K562 (cell line): Measurements from ENCODE around the gene ITGB2. TPM values are rescaled to one million over a fixed set of nuclear protein-coding genes. Genes with fewer than 3 reads are reported as not detected.

Experiments
- ATAC-seq: fragments of 200-7000 bp; cut with Tn5 transposase; 3 replicates; pipeline ENCODE4 v1.9.1; 2020; ENCODE audit warnings: moderate library complexity
- BruUV-seq: library from RNA; stranded (reverse); fragments of 400-500 nt; replicated peaks from 2 replicates; lab custom pipeline; 2021; lab: Mats Ljungman, UMichigan
- CTCF ChIA-PET: fragments of 300-600 bp; formaldehyde crosslinking; extraction: SDS; loops from one replicate; lab custom pipeline; 2021; ENCODE audit warnings: low intra/inter-chr PET ratio; lab: Yijun Ruan, JAX
- POLR2A ChIA-PET: fragments of 300-600, 350-650 bp; sonication (Branson Sonifier 250); formaldehyde crosslinking; extraction: SDS; loops from one replicate; lab custom pipeline; 2021; ENCODE audit warnings: antibody characterized with exemption, inconsistent platforms; lab: Yijun Ruan, JAX
- DNase-seq, 4 experiments: peaks; one replicate each; pipeline versions ENCODE4 v3.0.0 to v3.0.0-alpha.2; 2011 to 2018; ENCODE audit warnings: low spot score in 3 of 4, mixed read lengths in 3 of 4; ENCODE audit errors: extremely low read depth in 1 of 4
- FAIRE-seq: peaks from 2 replicates; lab custom pipeline; 2011; peaks lifted over from hg19 to GRCh38; lab: Jason Lieb, UNC
- H2AFZ ChIP-seq: 2 replicates; pipeline ENCODE4 v1.6.0; 2011; ENCODE audit warnings: low read depth, low read length, control low read depth, inconsistent platforms
- H3K27ac ChIP-seq: fragments of 200-600 bp; 3 replicates; pipeline ENCODE4 v1.8.0; 2011; ENCODE audit warnings: low read depth, mild to moderate bottlenecking, control low read depth, inconsistent platforms, low read length, moderate library complexity, mixed read lengths; ENCODE audit errors: extremely low read depth
- H3K27me3 ChIP-seq, 2 experiments: fragments of 300-600 bp in 1 of 2; 2 replicates in 1 of 2; 3 replicates in 1 of 2; pipeline versions ENCODE4 v1.6.0 to v1.8.0; 2011; ENCODE audit warnings: inconsistent platforms in 2 of 2, low read length in 2 of 2, mild to moderate bottlenecking in 1 of 2, mixed read lengths in 1 of 2, moderate library complexity in 1 of 2; ENCODE audit not compliant: control insufficient read depth in 2 of 2, insufficient read depth in 2 of 2
- H3K36me3 ChIP-seq: fragments of 300-600 bp; 3 replicates; pipeline ENCODE4 v1.8.0; 2011; ENCODE audit warnings: mild to moderate bottlenecking, low read length, inconsistent platforms; ENCODE audit not compliant: control insufficient read depth, insufficient read depth
- H3K4me1 ChIP-seq, 2 experiments: fragments of 200-600 bp in 1 of 2; replicated peaks in 1 of 2; 2 replicates in 1 of 2; 3 replicates in 1 of 2; pipeline versions ENCODE4 v1.5.1 to v1.8.0; 2011; ENCODE audit warnings: inconsistent platforms in 2 of 2, low read length in 2 of 2, mild to moderate bottlenecking in 1 of 2, mixed read lengths in 1 of 2, moderate library complexity in 1 of 2; ENCODE audit not compliant: control insufficient read depth in 2 of 2, insufficient read depth in 2 of 2
- H3K4me2 ChIP-seq: 2 replicates; pipeline ENCODE4 v1.6.1; 2011; ENCODE audit warnings: low read length, control low read depth, inconsistent platforms, mixed read lengths; ENCODE audit not compliant: insufficient read depth
- H3K4me3 ChIP-seq: fragments of 200-600 bp; sonication (generic), shearing (Covaris generic); 2 replicates; pipeline ENCODE4 v1.5.1; 2016; ENCODE audit warnings: control low read depth, inconsistent platforms
- H3K79me2 ChIP-seq: fragments of 200-600 bp; 3 replicates; pipeline ENCODE4 v1.8.0; 2011; ENCODE audit warnings: low read length, inconsistent platforms; ENCODE audit not compliant: control insufficient read depth, insufficient read depth
- H3K9ac ChIP-seq, 2 experiments: 2 replicates each; pipeline versions ENCODE4 v1.6.0 to v1.6.1; 2011; ENCODE audit warnings: low read depth in 2 of 2, low read length in 2 of 2, control low read depth in 1 of 2, inconsistent platforms in 1 of 2, mild to moderate bottlenecking in 1 of 2, mixed read lengths in 1 of 2; ENCODE audit not compliant: insufficient read depth in 1 of 2
- H3K9me1 ChIP-seq: one replicate; pipeline ENCODE4 v1.6.0; 2011; ENCODE audit warnings: inconsistent platforms, mild to moderate bottlenecking, low read length, moderate library complexity; ENCODE audit not compliant: control insufficient read depth, insufficient read depth
- H3K9me3 ChIP-seq: replicated peaks from 2 replicates; pipeline ENCODE4 v1.5.1; 2011; ENCODE audit warnings: low read depth, low read length, inconsistent platforms; ENCODE audit not compliant: control insufficient read depth, insufficient read depth
- H4K20me1 ChIP-seq: replicated peaks from 2 replicates; pipeline ENCODE4 v1.6.1; 2011; ENCODE audit warnings: low read length, inconsistent platforms, mixed read lengths; ENCODE audit not compliant: control insufficient read depth, insufficient read depth
- ELF2 ChIP-seq: fragments of 250-450 bp; sonication (Bioruptor Pico); IDR thresholded peaks from 2 replicates; pipeline ENCODE4 v1.5.0; 2021; ENCODE audit warnings: mild to moderate bottlenecking
- ETS2 ChIP-seq: IDR thresholded peaks from 2 replicates; pipeline ENCODE4 v1.6.1; 2016; ENCODE audit warnings: borderline replicate concordance, missing genetic modification characterization, mild to moderate bottlenecking, moderate library complexity, missing compliant biosample characterization; ENCODE audit not compliant: poor library complexity, severe bottlenecking
- NCOA2 ChIP-seq, 2 experiments: fragments of 450-650 bp; IDR thresholded peaks; 2 replicates each; pipeline ENCODE4 v1.6.1; 2018; ENCODE audit warnings: mild to moderate bottlenecking in 2 of 2, moderate library complexity in 1 of 2; ENCODE audit not compliant: partially characterized antibody in 2 of 2
- SMAD2 ChIP-seq: fragments of 150-350 bp; IDR thresholded peaks from 2 replicates; pipeline ENCODE4 v1.6.1; 2014; ENCODE audit warnings: low read depth, mild to moderate bottlenecking, low read length
- TAL1 ChIP-seq: fragments of 450-650 bp; IDR thresholded peaks from 2 replicates; pipeline ENCODE4 v1.6.1; 2016; ENCODE audit warnings: mild to moderate bottlenecking
- WHSC1 ChIP-seq: IDR thresholded peaks from one replicate; pipeline ENCODE4 v1.6.1; 2012; ENCODE audit warnings: low read length, control low read depth, inconsistent platforms
- YBX1 ChIP-seq: fragments of 450-650 bp; IDR thresholded peaks from 2 replicates; pipeline ENCODE4 v1.7.1; 2016; ENCODE audit warnings: mild to moderate bottlenecking
- ZNF766 ChIP-seq: fragments of 200-800 bp; sonication (Bioruptor generic); conservative IDR thresholded peaks from 2 replicates; pipeline ENCODE4 v1.6.1; 2016; ENCODE audit warnings: missing genetic modification characterization, missing compliant biosample characterization
- WGBS: fragments of 100-300 bp; shearing (Covaris generic); methylation state at CpG from one replicate; pipeline ENCODE4 v1.1.6; 2016; ENCODE audit warnings: low coverage, mixed read lengths; ENCODE audit not compliant: insufficient coverage; ENCODE audit errors: missing lambda C conversion rate; 5-methylcytosine and 5-hydroxymethylcytosine counted together
- in situ Hi-C: fragments of 300-500 bp; cut with MboI; formaldehyde crosslinking; loops from 4 replicates; pipeline ENCODE4 v1.15.0; 2018; ENCODE audit warnings: inconsistent platforms, mixed read lengths
- intact Hi-C: fragments of 100-400 bp; cut with micrococcal nuclease; formaldehyde crosslinking; loops from 2 replicates; pipeline ENCODE4 v1.14.2; 2022
- polyA plus RNA-seq, 8 experiments: library from polyadenylated mRNA; depleted of rRNA in 4 of 8; stranded (reverse) in 5 of 8; unstranded in 3 of 8; fragments of >200 nt; fragmentation: Nextera tagmentation in 2 of 8; fragmentation: Illumina TruSeq in 1 of 8; extraction: Ambion mirVana in 2 of 8; extraction: Trizol in 1 of 8; gene quantifications; 2 replicates each; pipeline versions ENCODE4 v1.2.1 to v1.2.3, GENCODE V29; 2011 to 2014; ENCODE audit warnings: inconsistent platforms in 1 of 8, missing spikeins in 1 of 8
- total RNA-seq, 7 experiments: library from RNA; depleted of rRNA in 6 of 7; stranded (reverse); fragments of >200 nt in 6 of 7; fragmentation: Illumina TruSeq in 2 of 7; extraction: Trizol in 2 of 7; gene quantifications; 2 replicates each; pipeline versions ENCODE4 v1.2.1 to v1.2.3, GENCODE V29; 2011 to 2021; ENCODE audit warnings: low replicate concordance in 1 of 7
- TF ChIP-seq, protein P1 (sequence below): fragments of 450-650 bp; formaldehyde crosslinking; IDR thresholded peaks from 2 replicates; pipeline ENCODE4 v1.4.0; 2020; ENCODE audit warnings: mild to moderate bottlenecking, moderate library complexity
- TF ChIP-seq, protein P2 (sequence below): fragments of 450-650 bp; conservative IDR thresholded peaks from 2 replicates; pipeline ENCODE4 v1.6.1; 2016; ENCODE audit warnings: missing genetic modification characterization, low read depth, mild to moderate bottlenecking, missing compliant biosample characterization, moderate library complexity
- TF ChIP-seq, protein P3 (sequence below), 2 experiments: fragments of 450-650 bp in 1 of 2; sonication (generic) in 1 of 2; formaldehyde crosslinking in 1 of 2; IDR thresholded peaks in 1 of 2; conservative IDR thresholded peaks in 1 of 2; 2 replicates each; pipeline versions ENCODE4 v1.6.1 to v1.8.1; 2016 to 2023; ENCODE audit warnings: mild to moderate bottlenecking in 2 of 2, moderate library complexity in 2 of 2, inconsistent platforms in 1 of 2, missing genetic modification reagents in 1 of 2
- TF ChIP-seq, protein P4 (sequence below): fragments of 450-650 bp; conservative IDR thresholded peaks from 2 replicates; pipeline ENCODE4 v1.6.1; 2016; ENCODE audit warnings: missing genetic modification characterization, low read depth, mild to moderate bottlenecking, control low read depth, missing compliant biosample characterization
- TF ChIP-seq, protein P5 (sequence below): sonication (generic); formaldehyde crosslinking; IDR thresholded peaks from 2 replicates; pipeline ENCODE4 v1.8.0; 2022; ENCODE audit warnings: missing genetic modification reagents, mild to moderate bottlenecking, moderate library complexity, borderline replicate concordance

ITGB2 gene
- total and polyA plus RNA-seq, 9 of the 15 experiments (the other 6 are each of a cell fraction or from before 2014, with no cell fraction given): 0.07 to 1.3 (median 0.51) TPM; not detected in 2

DNA sequence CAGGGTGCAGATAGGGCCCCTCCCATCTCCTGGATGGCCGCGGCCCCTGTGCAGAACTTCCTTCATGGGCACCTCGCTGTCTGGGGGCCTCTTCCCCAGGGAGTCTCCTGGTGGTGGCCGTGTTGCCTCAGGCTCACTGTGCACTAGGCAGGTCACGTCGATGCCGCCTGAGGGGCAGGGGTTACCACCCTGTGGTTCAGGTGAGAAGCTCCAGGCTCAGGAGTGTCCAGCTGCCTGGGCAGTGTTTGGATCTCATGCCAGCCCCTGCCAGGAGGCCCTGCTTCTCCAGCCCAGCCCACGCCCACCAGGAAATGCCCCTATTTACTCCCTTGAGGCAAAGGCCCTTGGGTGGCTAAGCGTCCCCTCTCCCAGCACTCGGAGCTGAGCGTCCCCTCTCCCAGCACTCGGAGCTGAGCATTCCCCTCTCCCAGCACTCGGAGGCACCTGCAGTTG lies 2.1 kb downstream of the ITGB2 start (continued):
- TF ChIP-seq, protein P1, sequence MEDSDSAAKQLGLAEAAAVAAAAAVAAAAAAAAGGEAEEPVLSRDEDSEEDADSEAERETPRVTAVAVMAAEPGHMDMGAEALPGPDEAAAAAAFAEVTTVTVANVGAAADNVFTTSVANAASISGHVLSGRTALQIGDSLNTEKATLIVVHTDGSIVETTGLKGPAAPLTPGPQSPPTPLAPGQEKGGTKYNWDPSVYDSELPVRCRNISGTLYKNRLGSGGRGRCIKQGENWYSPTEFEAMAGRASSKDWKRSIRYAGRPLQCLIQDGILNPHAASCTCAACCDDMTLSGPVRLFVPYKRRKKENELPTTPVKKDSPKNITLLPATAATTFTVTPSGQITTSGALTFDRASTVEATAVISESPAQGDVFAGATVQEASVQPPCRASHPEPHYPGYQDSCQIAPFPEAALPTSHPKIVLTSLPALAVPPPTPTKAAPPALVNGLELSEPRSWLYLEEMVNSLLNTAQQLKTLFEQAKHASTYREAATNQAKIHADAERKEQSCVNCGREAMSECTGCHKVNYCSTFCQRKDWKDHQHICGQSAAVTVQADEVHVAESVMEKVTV (CRISPR knock-in tag): no peak
- TF ChIP-seq, protein P2, sequence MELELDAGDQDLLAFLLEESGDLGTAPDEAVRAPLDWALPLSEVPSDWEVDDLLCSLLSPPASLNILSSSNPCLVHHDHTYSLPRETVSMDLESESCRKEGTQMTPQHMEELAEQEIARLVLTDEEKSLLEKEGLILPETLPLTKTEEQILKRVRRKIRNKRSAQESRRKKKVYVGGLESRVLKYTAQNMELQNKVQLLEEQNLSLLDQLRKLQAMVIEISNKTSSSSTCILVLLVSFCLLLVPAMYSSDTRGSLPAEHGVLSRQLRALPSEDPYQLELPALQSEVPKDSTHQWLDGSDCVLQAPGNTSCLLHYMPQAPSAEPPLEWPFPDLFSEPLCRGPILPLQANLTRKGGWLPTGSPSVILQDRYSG (tag): no peak
- no peak for TF ChIP-seq NCOA2 (IDR thresholded peaks at IDR 0.05; ENCODE audit: partially characterized antibody in 2 of 2)
- TF ChIP-seq, protein P3, sequence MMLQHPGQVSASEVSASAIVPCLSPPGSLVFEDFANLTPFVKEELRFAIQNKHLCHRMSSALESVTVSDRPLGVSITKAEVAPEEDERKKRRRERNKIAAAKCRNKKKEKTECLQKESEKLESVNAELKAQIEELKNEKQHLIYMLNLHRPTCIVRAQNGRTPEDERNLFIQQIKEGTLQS (IDR thresholded peaks at IDR 0.05): no peak
- TF ChIP-seq, protein P3 (CRISPR knock-in tag; conservative IDR thresholded peaks at IDR 0.05): no peak

DNA sequence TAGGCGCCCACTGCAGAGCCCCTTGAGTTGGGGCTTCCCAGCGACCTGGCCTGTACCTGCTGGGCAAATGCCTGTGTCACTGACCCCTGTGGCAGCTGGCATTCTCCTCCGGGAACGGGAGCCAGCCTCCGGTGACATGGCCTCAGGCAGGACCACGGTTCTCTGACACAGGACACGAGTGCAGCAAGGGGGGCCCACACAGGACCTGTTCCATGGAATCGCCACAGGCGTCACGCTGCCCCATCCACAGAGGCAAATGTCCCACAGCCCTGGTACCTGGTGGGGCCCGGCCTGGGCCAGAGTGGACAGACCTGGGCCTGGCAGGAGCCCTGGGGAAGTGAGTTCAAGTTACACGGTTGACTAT lies 2.6 kb downstream of the ITGB2 start:
- CTCF ChIA-PET: no interaction called here
- Histone ChIP-seq H4K20me1 (0 out of 2 replicates have a peak, but pooled peaks cover 3% of the 10 kb centered on the region), H3K9me3 (no peaks in the 10 kb centered on the region), H3K4me1 (peaks cover 0 to 40% of the 10 kb centered on the region in 2 experiments; a peak in 2 of 5 replicates), H3K27ac (no peak overlapping the region), H3K79me2 (no peaks in the 10 kb centered on the region), H3K9me1 (no peaks in the 10 kb centered on the region), H3K4me2 (no peak overlapping the region), H3K9ac (no peak overlapping the region), H3K36me3 (no peaks in the 10 kb centered on the region), H3K4me3 (no peak overlapping the region), H2AFZ (no peak overlapping the region), H3K27me3 (peaks cover 30 to 50% of the 10 kb centered on the region in 2 experiments)
- WGBS: 13% methylated on average over 12 of the region's 12 CpGs
- ATAC-seq: no peak
- BruUV-seq: no TSS peak
- POLR2A ChIA-PET: interaction anchor here (0.6 to 1.9 kb wide), 3 partner anchors 10 to 1267 kb away, joined by 3 to 7 read pairs (median 5); no protein-coding TSS in a partner anchor
- DNase-seq: no peak
- FAIRE-seq: no peak
- intact Hi-C loops (no loop called here), in situ Hi-C loops (no loop called here)
- no peak for TF ChIP-seq TAL1
- no peak for TF ChIP-seq NCOA2 (IDR thresholded peaks at IDR 0.05; ENCODE audit: partially characterized antibody in 2 of 2)
- TF ChIP-seq SMAD2: no peak
- TF ChIP-seq WHSC1: no peak
- no peak for TF ChIP-seq ETS2 (tag)
- TF ChIP-seq ZNF766 (CRISPR knock-in tag): no peak
- TF ChIP-seq, protein P4, sequence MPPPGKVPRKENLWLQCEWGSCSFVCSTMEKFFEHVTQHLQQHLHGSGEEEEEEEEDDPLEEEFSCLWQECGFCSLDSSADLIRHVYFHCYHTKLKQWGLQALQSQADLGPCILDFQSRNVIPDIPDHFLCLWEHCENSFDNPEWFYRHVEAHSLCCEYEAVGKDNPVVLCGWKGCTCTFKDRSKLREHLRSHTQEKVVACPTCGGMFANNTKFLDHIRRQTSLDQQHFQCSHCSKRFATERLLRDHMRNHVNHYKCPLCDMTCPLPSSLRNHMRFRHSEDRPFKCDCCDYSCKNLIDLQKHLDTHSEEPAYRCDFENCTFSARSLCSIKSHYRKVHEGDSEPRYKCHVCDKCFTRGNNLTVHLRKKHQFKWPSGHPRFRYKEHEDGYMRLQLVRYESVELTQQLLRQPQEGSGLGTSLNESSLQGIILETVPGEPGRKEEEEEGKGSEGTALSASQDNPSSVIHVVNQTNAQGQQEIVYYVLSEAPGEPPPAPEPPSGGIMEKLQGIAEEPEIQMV (tag): no peak
- TF ChIP-seq, protein P5, sequence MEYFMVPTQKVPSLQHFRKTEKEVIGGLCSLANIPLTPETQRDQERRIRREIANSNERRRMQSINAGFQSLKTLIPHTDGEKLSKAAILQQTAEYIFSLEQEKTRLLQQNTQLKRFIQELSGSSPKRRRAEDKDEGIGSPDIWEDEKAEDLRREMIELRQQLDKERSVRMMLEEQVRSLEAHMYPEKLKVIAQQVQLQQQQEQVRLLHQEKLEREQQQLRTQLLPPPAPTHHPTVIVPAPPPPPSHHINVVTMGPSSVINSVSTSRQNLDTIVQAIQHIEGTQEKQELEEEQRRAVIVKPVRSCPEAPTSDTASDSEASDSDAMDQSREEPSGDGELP (CRISPR knock-in tag): no peak
- TF ChIP-seq ELF2 (CRISPR knock-in tag): no peak
- TF ChIP-seq YBX1: no peak
